ENCODE results near the gene ARAP3.

The ARAP3 gene

DNA sequence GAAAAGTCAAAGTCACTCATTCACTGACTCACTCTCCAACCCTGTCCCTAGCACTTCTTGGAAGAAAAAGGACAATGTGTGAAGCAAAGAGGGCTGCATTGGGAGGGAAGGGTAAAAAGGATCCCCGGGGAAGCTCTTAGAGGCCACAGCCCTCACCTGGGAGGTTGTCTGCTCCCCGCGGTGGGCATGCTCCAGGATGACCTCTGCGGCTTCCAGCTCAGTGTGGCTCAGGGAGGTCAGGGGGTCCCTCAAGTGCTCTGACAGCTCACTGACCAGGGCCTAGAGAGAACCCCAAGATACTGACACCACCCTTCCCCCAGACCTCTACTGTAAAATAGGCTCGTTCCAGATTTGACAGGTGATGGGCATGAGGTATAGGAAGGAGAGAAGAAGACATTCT lies 34.8 kb downstream of the ARAP3 start:
- no peaks in the 10 kb centered on the region for H3K4me1 ChIP-seq (ENCODE audit: insufficient read depth, low read length)
- no peaks in the 10 kb centered on the region for H4K20me1 ChIP-seq (ENCODE audit: insufficient read depth, low read length)
- no peaks in the 10 kb centered on the region for H3K79me2 ChIP-seq (ENCODE audit: insufficient read depth, low read length)
- DNase-seq = no peak
- H3K36me3 ChIP-seq (ENCODE audit: insufficient read depth, low read length) = no peaks in the 10 kb centered on the region
- H3K9ac ChIP-seq (ENCODE audit: low read depth, low read length) = no peak overlapping the region
- H3K9me3 ChIP-seq (ENCODE audit: insufficient read depth, low read length, severe bottlenecking) = no peaks in the 10 kb centered on the region
- no peak for TF ChIP-seq EZH2 (IDR thresholded peaks at IDR 0.05; ENCODE audit: borderline replicate concordance, low read depth, low read length, severe bottlenecking)
- TF ChIP-seq, protein P1, sequence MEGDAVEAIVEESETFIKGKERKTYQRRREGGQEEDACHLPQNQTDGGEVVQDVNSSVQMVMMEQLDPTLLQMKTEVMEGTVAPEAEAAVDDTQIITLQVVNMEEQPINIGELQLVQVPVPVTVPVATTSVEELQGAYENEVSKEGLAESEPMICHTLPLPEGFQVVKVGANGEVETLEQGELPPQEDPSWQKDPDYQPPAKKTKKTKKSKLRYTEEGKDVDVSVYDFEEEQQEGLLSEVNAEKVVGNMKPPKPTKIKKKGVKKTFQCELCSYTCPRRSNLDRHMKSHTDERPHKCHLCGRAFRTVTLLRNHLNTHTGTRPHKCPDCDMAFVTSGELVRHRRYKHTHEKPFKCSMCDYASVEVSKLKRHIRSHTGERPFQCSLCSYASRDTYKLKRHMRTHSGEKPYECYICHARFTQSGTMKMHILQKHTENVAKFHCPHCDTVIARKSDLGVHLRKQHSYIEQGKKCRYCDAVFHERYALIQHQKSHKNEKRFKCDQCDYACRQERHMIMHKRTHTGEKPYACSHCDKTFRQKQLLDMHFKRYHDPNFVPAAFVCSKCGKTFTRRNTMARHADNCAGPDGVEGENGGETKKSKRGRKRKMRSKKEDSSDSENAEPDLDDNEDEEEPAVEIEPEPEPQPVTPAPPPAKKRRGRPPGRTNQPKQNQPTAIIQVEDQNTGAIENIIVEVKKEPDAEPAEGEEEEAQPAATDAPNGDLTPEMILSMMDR (IDR thresholded peaks at IDR 0.05; ENCODE audit: borderline replicate concordance, extremely low read depth, low read length, poor library complexity, severe bottlenecking) = no peak
- H3K27me3 ChIP-seq (ENCODE audit: insufficient read depth, low read length, poor library complexity) = peaks cover under 1% of the 10 kb centered on the region
- H2AFZ ChIP-seq (ENCODE audit: low read depth, low read length) = no peak overlapping the region
- no peak overlapping the region for H3K4me3 ChIP-seq (ENCODE audit: low read depth in 1 of 2, low read length in 2 of 2)
- ATAC-seq (ENCODE audit: insufficient read depth, low read depth) = no peak
- H3K4me2 ChIP-seq (ENCODE audit: insufficient read depth, low read length) = no peak overlapping the region
- H3K27ac ChIP-seq (ENCODE audit: low read length) = no peak overlapping the region

DNA sequence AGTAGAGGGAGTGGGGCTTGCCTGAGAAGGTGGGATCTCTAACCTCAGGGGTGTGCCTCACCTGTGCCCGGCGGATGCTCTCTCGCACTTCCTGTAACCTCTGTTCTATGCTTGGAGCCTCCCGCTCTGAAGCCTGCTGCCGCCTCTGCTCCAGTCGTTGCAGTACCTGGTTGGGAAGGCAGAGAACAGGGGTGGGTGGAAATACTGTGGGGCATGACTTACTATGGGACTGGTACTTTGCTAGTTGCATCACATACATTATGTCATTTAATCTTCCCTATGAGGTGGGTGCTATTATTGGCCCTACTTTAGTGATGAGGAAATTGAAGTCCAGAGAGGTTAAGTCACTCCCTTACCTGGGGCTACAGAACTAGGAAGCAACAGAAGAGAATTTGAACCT lies 36.0 kb downstream of the ARAP3 start:
- Histone ChIP-seq H3K9me3 (ENCODE audit: insufficient read depth, low read length, severe bottlenecking) (no peaks in the 10 kb centered on the region), H3K4me3 (ENCODE audit: low read depth in 1 of 2, low read length in 2 of 2) (no peak overlapping the region), H3K9ac (ENCODE audit: low read depth, low read length) (no peak overlapping the region), H3K27ac (ENCODE audit: low read length) (no peak overlapping the region), H3K4me1 (ENCODE audit: insufficient read depth, low read length) (no peaks in the 10 kb centered on the region), H4K20me1 (ENCODE audit: insufficient read depth, low read length) (no peaks in the 10 kb centered on the region), H3K79me2 (ENCODE audit: insufficient read depth, low read length) (no peaks in the 10 kb centered on the region), H3K36me3 (ENCODE audit: insufficient read depth, low read length) (no peaks in the 10 kb centered on the region), H3K4me2 (ENCODE audit: insufficient read depth, low read length) (no peak overlapping the region), H2AFZ (ENCODE audit: low read depth, low read length) (no peak overlapping the region), H3K27me3 (ENCODE audit: insufficient read depth, low read length, poor library complexity) (no peaks in the 10 kb centered on the region)
- no peak for TF ChIP-seq EZH2 (IDR thresholded peaks at IDR 0.05; ENCODE audit: borderline replicate concordance, low read depth, low read length, severe bottlenecking)
- TF ChIP-seq, protein P1 (IDR thresholded peaks at IDR 0.05; ENCODE audit: borderline replicate concordance, extremely low read depth, low read length, poor library complexity, severe bottlenecking) = no peak
- no peak for DNase-seq
- no peak for ATAC-seq (ENCODE audit: insufficient read depth, low read depth)

- no peak for ATAC-seq (ENCODE audit: insufficient read depth, low read depth)
- peaks cover 13% of the 10 kb centered on the region for H3K4me1 ChIP-seq (ENCODE audit: insufficient read depth, low read length)
- no peaks in the 10 kb centered on the region for H3K79me2 ChIP-seq (ENCODE audit: insufficient read depth, low read length)
- H3K27me3 ChIP-seq (ENCODE audit: insufficient read depth, low read length, poor library complexity) = no peaks in the 10 kb centered on the region
- no peak overlapping the region for H2AFZ ChIP-seq (ENCODE audit: low read depth, low read length)
- H3K4me3 ChIP-seq (ENCODE audit: low read depth in 1 of 2, low read length in 2 of 2) = no peak overlapping the region
- no peaks in the 10 kb centered on the region for H3K36me3 ChIP-seq (ENCODE audit: insufficient read depth, low read length)
- DNase-seq = no peak
- H3K27ac ChIP-seq (ENCODE audit: low read length) = no peak overlapping the region
- no peak overlapping the region for H3K9ac ChIP-seq (ENCODE audit: low read depth, low read length)
- no peaks in the 10 kb centered on the region for H3K9me3 ChIP-seq (ENCODE audit: insufficient read depth, low read length, severe bottlenecking)
- H3K4me2 ChIP-seq (ENCODE audit: insufficient read depth, low read length) = no peak overlapping the region
- 0 out of 2 replicates have a peak, but pooled peaks cover 3% of the 10 kb centered on the region for H4K20me1 ChIP-seq (ENCODE audit: insufficient read depth, low read length)
- TF ChIP-seq, protein P1 (IDR thresholded peaks at IDR 0.05; ENCODE audit: borderline replicate concordance, extremely low read depth, low read length, poor library complexity, severe bottlenecking) = peak; percentile 7
- TF ChIP-seq EZH2 (IDR thresholded peaks at IDR 0.05; ENCODE audit: borderline replicate concordance, low read depth, low read length, severe bottlenecking) = no peak
Measured at GRCh38 chr5:141641634-141642267, 40.3 kb downstream of the ARAP3 start.

Data from DND-41 (cell line).